CD4-positive, alpha-beta memory T cell (primary cell): ENCODE results near the gene UBXN4. TPM values are rescaled to one million over a fixed set of nuclear protein-coding genes. Genes with fewer than 3 reads are reported as not detected.

ENCODE experiments used
- CTCF ChIA-PET: fragments of 350-600 bp; sonication (Branson Sonifier 250); formaldehyde crosslinking; loops from one replicate; lab custom pipeline; 2021; ENCODE audit warnings: inconsistent platforms; ENCODE audit not compliant: partially characterized antibody; lab: Charles Lee
- POLR2A ChIA-PET: fragments of 350-600 bp; sonication (Branson Sonifier 250); formaldehyde crosslinking; loops from one replicate; lab custom pipeline; 2021; ENCODE audit not compliant: partially characterized antibody; lab: Charles Lee
- DNase-seq, 5 donors: peaks; one replicate each; pipeline versions ENCODE4 v3.0.0 to v3.0.0-alpha.2; 2020 to 2022; ENCODE audit warnings: mixed read lengths in 1 of 5
- H3K27ac ChIP-seq: one replicate; pipeline ENCODE4 v1.7.0; 2013; ENCODE audit warnings: low read depth, low read length
- H3K27me3 ChIP-seq: 2 replicates; pipeline ENCODE4 v1.7.0; 2013; ENCODE audit warnings: mild to moderate bottlenecking, low read length, moderate library complexity; ENCODE audit not compliant: insufficient read depth
- H3K36me3 ChIP-seq: 2 replicates; pipeline ENCODE4 v1.7.0; 2013; ENCODE audit warnings: mild to moderate bottlenecking, low read length, moderate library complexity; ENCODE audit not compliant: insufficient read depth
- H3K4me1 ChIP-seq: 2 replicates; pipeline ENCODE4 v1.7.0; 2013; ENCODE audit warnings: mild to moderate bottlenecking, low read length, moderate library complexity; ENCODE audit not compliant: insufficient read depth
- H3K4me3 ChIP-seq, 2 donors: one replicate each; pipeline ENCODE4 v1.7.0; 2013; ENCODE audit warnings: low read length in 2 of 2, mild to moderate bottlenecking in 1 of 2
- H3K9me3 ChIP-seq, 2 donors: one replicate each; pipeline ENCODE4 v1.7.0; 2013; ENCODE audit warnings: low read length in 2 of 2, control low read depth in 1 of 2; ENCODE audit not compliant: control insufficient read depth in 1 of 2
- H3K27ac Mint-ChIP-seq, 7 donors: one replicate each; pipeline ENCODE4 v1.8.0; 2020 to 2021; ENCODE audit warnings: mixed read lengths in 7 of 7, mild to moderate bottlenecking in 6 of 7, inconsistent platforms in 3 of 7, moderate library complexity in 3 of 7
- H3K27me3 Mint-ChIP-seq, 2 donors: one replicate each; pipeline ENCODE4 v1.8.0; 2020 to 2021; ENCODE audit warnings: mixed read lengths in 2 of 2
- H3K36me3 Mint-ChIP-seq, 2 donors: one replicate each; pipeline ENCODE4 v1.8.0; 2020 to 2021; ENCODE audit warnings: mixed read lengths in 2 of 2, inconsistent platforms in 1 of 2, mild to moderate bottlenecking in 1 of 2
- H3K4me1 Mint-ChIP-seq, 4 donors: one replicate each; pipeline ENCODE4 v1.8.0; 2020 to 2021; ENCODE audit warnings: mixed read lengths in 4 of 4, mild to moderate bottlenecking in 1 of 4
- H3K4me3 Mint-ChIP-seq, 8 donors: one replicate each; pipeline ENCODE4 v1.8.0; 2020 to 2021; ENCODE audit warnings: mixed read lengths in 8 of 8, mild to moderate bottlenecking in 7 of 8, moderate library complexity in 6 of 8, inconsistent platforms in 3 of 8
- H3K9me3 Mint-ChIP-seq, 8 donors: one replicate each; pipeline ENCODE4 v1.8.0; 2020 to 2021; ENCODE audit warnings: mixed read lengths in 8 of 8, mild to moderate bottlenecking in 5 of 8, inconsistent platforms in 3 of 8, moderate library complexity in 1 of 8
- intact Hi-C: fragments of 100-400 bp; cut with micrococcal nuclease; formaldehyde crosslinking; loops from one replicate; pipeline ENCODE4 v1.15.1; 2023
- polyA plus RNA-seq, 2 donors: library from polyadenylated mRNA; unstranded; fragments of 300-500 nt; fragmentation: Illumina TruSeq; gene quantifications; one replicate each; pipeline ENCODE4 v1.2.3, GENCODE V29; 2021
- total RNA-seq, 2 experiments: library from RNA; stranded (reverse); gene quantifications; one replicate each; pipeline ENCODE4 v1.2.3, GENCODE V29; 2021

The UBXN4 gene
- total and polyA plus RNA-seq, 4 experiments from 2014 or later = 111 to 128 (median 119) TPM

DNA sequence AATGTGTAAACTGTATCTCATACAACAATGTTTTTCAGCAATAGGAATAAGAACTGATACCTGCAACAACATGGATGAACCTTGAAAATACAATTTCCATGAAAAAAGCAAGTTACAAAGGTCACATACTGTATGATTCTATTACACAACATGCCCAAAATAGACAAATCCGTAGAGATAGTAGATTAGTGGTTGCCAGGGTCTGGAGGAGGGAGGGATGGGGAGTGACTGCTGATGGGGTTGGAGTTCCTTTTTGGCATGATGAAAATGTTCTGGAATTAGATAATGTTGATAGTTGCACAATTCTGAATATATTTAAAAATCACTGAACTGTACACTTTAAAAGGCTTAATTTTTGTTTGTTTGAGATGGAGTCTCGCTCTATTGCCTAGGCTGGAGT is 33.8 kb downstream of the UBXN4 start:
- no peak overlapping the region for H3K4me3 ChIP-seq
- no peaks in the 10 kb centered on the region for H3K27me3 Mint-ChIP-seq
- intact Hi-C loops = no loop called here
- H3K9me3 ChIP-seq = no peaks in the 10 kb centered on the region
- H3K4me1 Mint-ChIP-seq = no peaks in the 10 kb centered on the region
- CTCF ChIA-PET = no interaction called here
- H3K4me3 Mint-ChIP-seq = no peak overlapping the region
- POLR2A ChIA-PET = no interaction called here
- peaks cover 48 to 78% of the 10 kb centered on the region in 2 donors for H3K36me3 Mint-ChIP-seq
- DNase-seq = no peak
- H3K9me3 Mint-ChIP-seq = no peaks in the 10 kb centered on the region
- no peak overlapping the region for H3K27ac ChIP-seq
- no peaks in the 10 kb centered on the region for H3K27me3 ChIP-seq
- no peaks in the 10 kb centered on the region for H3K4me1 ChIP-seq
- H3K36me3 ChIP-seq = peaks cover 76% of the 10 kb centered on the region
- H3K27ac Mint-ChIP-seq = no peak overlapping the region

DNA sequence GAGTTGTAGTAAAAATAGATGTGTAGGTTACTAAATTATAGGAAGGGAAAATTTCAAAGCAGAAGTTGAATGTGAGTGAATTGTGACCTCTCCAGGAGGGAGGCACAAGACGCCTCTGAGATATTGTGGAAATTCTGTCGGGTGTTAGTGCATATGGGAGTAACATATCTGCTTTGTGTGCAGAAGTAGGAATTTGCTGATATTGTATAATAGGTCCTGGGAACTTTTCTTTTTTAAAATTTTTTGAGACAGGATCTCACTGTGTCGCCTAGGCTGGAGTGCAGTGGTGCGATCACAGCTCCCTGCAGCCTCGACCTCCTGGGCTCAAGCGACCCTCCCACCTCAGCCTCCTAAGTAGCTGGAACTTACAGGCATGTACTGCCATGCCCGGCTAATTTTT is 34.7 kb downstream of the UBXN4 start:
- DNase-seq = no peak
- H3K27ac Mint-ChIP-seq = no peak overlapping the region
- no peaks in the 10 kb centered on the region for H3K4me1 ChIP-seq
- no peaks in the 10 kb centered on the region for H3K9me3 Mint-ChIP-seq
- peaks cover 77% of the 10 kb centered on the region for H3K36me3 ChIP-seq
- no peak overlapping the region for H3K4me3 Mint-ChIP-seq
- no peaks in the 10 kb centered on the region for H3K27me3 ChIP-seq
- no peak overlapping the region for H3K27ac ChIP-seq
- no peaks in the 10 kb centered on the region for H3K27me3 Mint-ChIP-seq
- no peaks in the 10 kb centered on the region for H3K4me1 Mint-ChIP-seq
- ChIA-PET CTCF (no interaction called here), POLR2A (no interaction called here)
- H3K9me3 ChIP-seq = no peaks in the 10 kb centered on the region
- intact Hi-C loops = no loop called here
- no peak overlapping the region for H3K4me3 ChIP-seq
- H3K36me3 Mint-ChIP-seq = peaks cover 54 to 82% of the 10 kb centered on the region in 2 donors

DNA sequence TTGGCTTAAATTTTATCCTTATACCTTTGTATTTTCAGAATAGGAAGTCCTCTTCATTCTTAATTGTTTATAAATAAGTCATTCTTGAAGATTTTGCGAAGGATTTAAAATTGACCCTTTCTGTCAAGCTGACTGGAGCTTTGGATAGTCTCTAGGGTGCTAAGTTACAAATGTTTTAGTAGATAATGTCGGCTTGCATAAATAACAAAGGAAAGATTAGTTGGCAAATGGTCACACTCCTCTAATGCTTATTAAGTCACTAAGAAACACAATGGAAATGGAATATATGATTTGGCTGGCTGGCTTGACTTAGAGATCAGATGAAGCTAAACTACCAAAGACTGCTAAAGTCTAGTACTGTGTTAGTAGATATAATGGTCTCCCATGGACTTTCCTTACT is 40.6 kb downstream of the UBXN4 start:
- Histone ChIP-seq H3K36me3 (peaks cover 55% of the 10 kb centered on the region), H3K9me3 (no peaks in the 10 kb centered on the region), H3K27me3 (no peaks in the 10 kb centered on the region), H3K4me3 (no peak overlapping the region), H3K4me1 (no peaks in the 10 kb centered on the region), H3K27ac (no peak overlapping the region)
- CTCF ChIA-PET = interaction anchor here (0.7 to 8.3 kb wide), 2 partner anchors 15 to 60 kb away, joined by 3 to 77 read pairs; no protein-coding TSS in a partner anchor
- H3K36me3 Mint-ChIP-seq = peaks cover 75 to 79% of the 10 kb centered on the region in 2 donors
- peaks cover 0 to 3% (median under 1%) of the 10 kb centered on the region in 4 donors for H3K4me1 Mint-ChIP-seq
- POLR2A ChIA-PET = no interaction called here
- H3K27me3 Mint-ChIP-seq = no peaks in the 10 kb centered on the region
- no peak for DNase-seq
- H3K4me3 Mint-ChIP-seq = no peak overlapping the region
- intact Hi-C loops = no loop called here
- H3K9me3 Mint-ChIP-seq = no peaks in the 10 kb centered on the region
- H3K27ac Mint-ChIP-seq = peak overlapping the region in 1 of 7 donors; percentile 32

DNA sequence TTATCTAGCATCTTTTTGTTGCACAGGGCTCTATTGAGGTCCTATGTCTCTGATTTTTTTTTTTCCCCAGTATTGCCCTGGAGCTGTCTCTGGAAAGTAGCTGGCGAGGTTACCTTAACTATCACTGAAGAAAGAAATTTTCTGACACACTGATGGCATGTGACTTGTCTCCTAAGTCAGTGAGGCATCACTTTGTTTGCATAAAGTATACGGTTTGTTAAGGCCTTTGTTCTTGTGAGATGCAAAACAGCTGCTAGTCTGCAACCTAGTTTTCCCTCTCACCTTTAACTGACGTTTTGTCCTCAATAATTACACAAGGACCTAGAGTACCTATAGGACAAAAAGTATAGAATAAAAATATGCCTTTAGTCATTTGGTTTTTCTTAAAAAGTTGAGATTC is 41.8 kb downstream of the UBXN4 start:
- Mint-ChIP-seq H3K27ac (peak overlapping the region in 1 of 7 donors; percentile 32), H3K36me3 (peaks cover 70 to 71% of the 10 kb centered on the region in 2 donors), H3K4me1 (peaks cover 0 to 3% (median under 1%) of the 10 kb centered on the region in 4 donors), H3K27me3 (no peaks in the 10 kb centered on the region), H3K9me3 (no peaks in the 10 kb centered on the region), H3K4me3 (no peak overlapping the region)
- no peaks in the 10 kb centered on the region for H3K9me3 ChIP-seq
- POLR2A ChIA-PET = interaction anchor here (0.6 to 0.7 kb wide), 2 partner anchors 11 to 121 kb away, joined by 3 read pairs; no protein-coding TSS in a partner anchor
- no peaks in the 10 kb centered on the region for H3K4me1 ChIP-seq
- CTCF ChIA-PET = interaction anchor here (8.3 kb wide), 1 partner anchor 14 kb away, joined by 77 read pairs; no protein-coding TSS in a partner anchor
- no peak overlapping the region for H3K4me3 ChIP-seq
- no peak overlapping the region for H3K27ac ChIP-seq
- H3K27me3 ChIP-seq = no peaks in the 10 kb centered on the region
- H3K36me3 ChIP-seq = peaks cover 52% of the 10 kb centered on the region
- no peak for DNase-seq
- intact Hi-C loops = no loop called here

DNA sequence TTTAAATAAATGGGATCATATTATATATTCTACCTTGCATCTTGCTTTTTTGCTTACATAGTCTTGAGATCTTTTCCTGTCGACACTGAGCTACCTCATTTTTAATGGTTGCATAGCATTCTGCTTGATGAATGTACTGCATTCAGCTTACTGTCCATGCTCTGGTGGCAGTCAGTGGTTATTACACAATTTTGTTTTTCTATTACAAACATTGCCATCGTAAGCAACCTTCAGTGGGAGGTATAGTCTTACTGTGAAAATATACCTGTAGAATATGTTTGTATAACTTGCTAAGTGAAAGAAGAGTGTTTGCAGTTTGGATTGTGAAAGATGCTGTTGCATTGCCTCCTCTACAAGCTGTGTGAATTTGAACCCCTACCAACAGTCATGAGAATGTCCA is 43.4 kb downstream of the UBXN4 start:
- Histone ChIP-seq H3K27me3 (no peaks in the 10 kb centered on the region), H3K36me3 (peaks cover 41% of the 10 kb centered on the region), H3K27ac (no peak overlapping the region), H3K4me3 (no peak overlapping the region), H3K9me3 (no peaks in the 10 kb centered on the region), H3K4me1 (no peaks in the 10 kb centered on the region)
- Mint-ChIP-seq H3K4me3 (no peak overlapping the region), H3K9me3 (no peaks in the 10 kb centered on the region), H3K36me3 (peaks cover 58 to 64% of the 10 kb centered on the region in 2 donors), H3K4me1 (peaks cover 0 to 3% (median under 1%) of the 10 kb centered on the region in 4 donors), H3K27me3 (no peaks in the 10 kb centered on the region), H3K27ac (no peak overlapping the region)
- POLR2A ChIA-PET = interaction anchor here (0.8 kb wide), 1 partner anchor 42 kb away, joined by 3 read pairs; no protein-coding TSS in a partner anchor
- CTCF ChIA-PET = interaction anchor here (0.7 to 8.3 kb wide), 3 partner anchors 12 to 18 kb away, joined by 3 to 77 read pairs (median 3); no protein-coding TSS in a partner anchor
- peak in 1 of 5 donors; percentile 4 for DNase-seq
- intact Hi-C loops = no loop called here

DNA sequence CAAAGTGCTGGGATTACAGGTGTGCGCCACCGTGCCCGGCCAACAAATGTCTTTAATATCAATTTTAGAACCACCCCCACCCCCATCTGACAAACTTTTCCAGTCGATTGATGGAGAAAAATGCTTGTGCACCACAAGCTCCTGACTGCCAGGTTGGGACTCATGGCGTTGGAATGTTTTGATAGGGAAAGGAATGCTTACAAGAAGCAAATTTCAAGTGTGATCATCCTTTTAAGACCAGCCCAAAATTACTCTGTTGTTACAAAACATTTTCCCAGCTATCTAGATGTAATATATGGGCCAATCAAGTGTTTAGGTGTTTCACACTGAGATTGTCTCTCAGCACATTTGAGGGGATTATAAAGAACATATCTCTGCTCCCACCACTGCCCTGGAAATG is 45.2 kb downstream of the UBXN4 start:
- Mint-ChIP-seq H3K4me3 (no peak overlapping the region), H3K36me3 (peaks cover 40 to 47% of the 10 kb centered on the region in 2 donors), H3K27ac (no peak overlapping the region), H3K27me3 (no peaks in the 10 kb centered on the region), H3K9me3 (no peaks in the 10 kb centered on the region), H3K4me1 (peaks cover 0 to 3% (median 0%) of the 10 kb centered on the region in 4 donors)
- H3K9me3 ChIP-seq = no peaks in the 10 kb centered on the region
- H3K27ac ChIP-seq = no peak overlapping the region
- H3K4me1 ChIP-seq = no peaks in the 10 kb centered on the region
- no peaks in the 10 kb centered on the region for H3K27me3 ChIP-seq
- intact Hi-C loops = no loop called here
- ChIA-PET POLR2A (interaction anchor here (1.1 kb wide), 1 partner anchor 41 kb away, joined by 3 read pairs; no protein-coding TSS in a partner anchor), CTCF (interaction anchor here (8.3 kb wide), 1 partner anchor 10 kb away, joined by 77 read pairs; no protein-coding TSS in a partner anchor)
- no peak for DNase-seq
- no peak overlapping the region for H3K4me3 ChIP-seq
- peaks cover 23% of the 10 kb centered on the region for H3K36me3 ChIP-seq

DNA sequence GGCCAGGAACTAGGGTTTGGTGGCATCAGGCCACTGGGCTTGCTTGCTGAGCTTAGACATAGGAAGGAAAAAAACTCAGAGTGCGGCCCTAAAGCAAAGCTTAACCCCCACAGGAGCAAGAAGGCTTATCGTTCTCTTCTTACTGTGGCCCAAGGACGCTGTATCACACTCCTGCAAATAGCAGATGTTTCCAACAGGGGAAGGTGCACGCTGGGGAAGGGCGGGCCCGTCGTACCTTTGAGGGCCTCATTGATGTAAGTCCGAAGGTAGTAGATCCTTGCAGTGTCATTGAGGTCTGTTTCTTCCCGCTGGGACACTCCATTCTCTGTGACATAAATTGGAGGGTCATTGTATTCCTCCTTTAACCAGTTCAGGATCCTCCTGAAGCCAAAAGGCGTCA is 48.8 kb downstream of the UBXN4 start:
- no peak overlapping the region for H3K27ac ChIP-seq
- H3K4me3 Mint-ChIP-seq = no peak overlapping the region
- no peaks in the 10 kb centered on the region for H3K9me3 ChIP-seq
- no peaks in the 10 kb centered on the region for H3K36me3 ChIP-seq
- H3K27me3 Mint-ChIP-seq = no peaks in the 10 kb centered on the region
- CTCF ChIA-PET = interaction anchor here (1.1 kb wide), 1 partner anchor 12 kb away, joined by 3 read pairs; no protein-coding TSS in a partner anchor
- DNase-seq = no peak
- intact Hi-C loops = no loop called here
- no peaks in the 10 kb centered on the region for H3K4me1 ChIP-seq
- H3K4me1 Mint-ChIP-seq = peaks cover 0 to 7% (median 6%) of the 10 kb centered on the region in 4 donors
- H3K4me3 ChIP-seq = no peak overlapping the region
- no peaks in the 10 kb centered on the region for H3K27me3 ChIP-seq
- POLR2A ChIA-PET = no interaction called here
- peak overlapping the region in 1 of 7 donors; percentile 52 for H3K27ac Mint-ChIP-seq
- peaks cover 8 to 13% of the 10 kb centered on the region in 2 donors for H3K36me3 Mint-ChIP-seq
- no peaks in the 10 kb centered on the region for H3K9me3 Mint-ChIP-seq
